ENCODE results near the gene MCF2L.
A peak's percentile ranks its signal among the peaks of the same experiment; 100 is the strongest.

The MCF2L gene

DNA sequence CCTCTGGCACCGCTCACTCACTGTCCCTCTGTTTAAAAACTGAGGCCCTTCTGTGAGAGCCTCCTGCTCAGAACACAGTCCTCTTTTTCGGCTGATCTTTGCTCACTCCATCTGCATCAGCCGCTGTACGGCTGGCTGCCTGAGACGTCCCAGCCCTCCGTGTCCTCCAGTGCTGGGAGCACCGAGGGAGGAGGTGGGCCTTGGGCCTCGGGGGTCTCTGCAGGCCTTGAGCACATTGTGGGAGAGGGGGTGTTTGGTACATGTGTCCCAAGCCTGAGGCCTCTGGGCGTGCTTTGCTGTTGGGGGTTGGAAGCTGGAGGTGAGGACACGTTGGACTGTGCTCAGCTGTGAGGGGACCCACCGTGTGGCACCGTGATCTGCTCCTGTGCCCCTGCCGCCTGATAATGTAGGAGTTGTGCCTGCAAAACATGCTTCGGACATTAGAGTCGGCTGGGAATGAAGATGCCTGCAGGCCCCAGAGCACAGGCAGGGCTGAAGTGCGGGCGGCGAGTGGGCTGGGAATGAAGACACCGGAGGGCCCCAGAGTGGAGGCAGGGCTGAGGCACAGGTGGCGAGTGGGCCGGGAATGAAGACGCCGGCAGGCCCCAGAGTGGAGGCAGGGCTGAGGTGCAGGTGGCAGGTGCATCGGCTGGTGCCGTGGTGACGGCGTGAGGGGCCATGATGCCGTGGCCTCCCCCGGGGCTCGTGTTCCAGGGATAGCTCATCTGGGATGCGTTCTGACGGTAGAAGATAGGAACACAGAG is 30.6 kb downstream of the MCF2L start:
- DNase-seq: no peak

DNA sequence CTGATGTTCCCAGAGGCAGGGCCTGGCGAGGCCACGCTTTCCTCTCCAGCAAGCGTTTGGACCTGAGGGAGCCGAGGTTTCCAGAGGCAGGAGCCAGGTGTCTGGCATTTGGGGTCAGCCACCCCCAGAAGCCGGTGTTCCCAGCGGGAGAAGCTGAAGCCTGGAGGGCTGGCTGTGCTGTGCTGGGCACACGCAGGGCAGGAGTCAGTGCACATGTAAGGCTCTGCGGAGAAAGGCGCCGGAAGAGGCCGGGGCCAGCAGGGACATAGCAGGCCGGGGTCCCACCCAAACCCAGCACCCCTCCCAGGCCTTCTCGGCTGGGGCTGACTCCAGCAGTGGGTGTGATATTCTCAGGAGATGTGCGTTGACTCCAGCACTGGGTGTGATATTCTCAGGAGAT is 31.6 kb downstream of the MCF2L start:
- DNase-seq: no peak

DNA sequence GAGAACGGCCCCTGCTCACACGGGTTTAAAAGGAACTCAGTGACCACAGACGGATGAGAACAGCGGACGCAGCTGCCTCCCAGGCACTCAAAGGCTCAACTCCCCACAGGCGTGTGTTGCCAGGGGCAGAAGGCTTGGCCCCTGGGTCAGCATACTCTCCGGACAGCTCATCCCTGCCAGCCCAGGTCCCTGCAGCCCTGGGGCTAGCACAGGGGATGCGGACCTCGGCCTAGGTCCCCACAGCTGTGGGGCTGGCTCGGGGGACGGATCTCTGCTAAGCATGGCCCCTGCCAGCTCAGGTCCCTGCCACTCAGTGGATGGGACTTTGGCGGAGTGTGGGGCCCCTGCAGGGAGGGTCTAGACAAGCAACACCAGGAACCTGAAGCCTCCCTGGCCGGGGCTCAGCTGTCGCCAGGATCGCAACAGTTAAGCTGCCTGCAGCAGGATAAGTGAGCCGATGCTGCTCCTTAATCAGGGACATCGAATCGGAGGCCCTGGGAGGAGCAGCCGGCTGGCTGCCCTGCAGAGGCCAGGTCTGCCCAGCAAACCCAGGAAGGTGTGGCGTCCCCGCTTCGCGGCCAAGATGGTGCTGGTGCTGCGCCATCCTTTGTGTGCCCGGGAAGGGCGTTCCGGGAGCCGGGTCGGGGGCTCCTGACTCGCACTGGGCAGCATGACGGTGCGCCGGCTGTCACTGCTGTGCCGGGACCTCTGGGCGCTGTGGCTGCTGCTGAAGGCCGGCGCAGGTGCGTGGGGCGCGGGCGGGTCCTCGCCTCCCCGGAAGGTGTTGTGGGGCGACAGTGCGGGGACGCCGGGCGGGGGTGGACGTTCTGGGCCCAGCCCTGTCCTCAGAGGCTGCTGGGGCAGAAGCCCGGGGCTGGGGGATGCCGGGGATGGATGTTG is 32.5 kb downstream of the MCF2L start:
- DNase-seq: peak; percentile 58

DNA sequence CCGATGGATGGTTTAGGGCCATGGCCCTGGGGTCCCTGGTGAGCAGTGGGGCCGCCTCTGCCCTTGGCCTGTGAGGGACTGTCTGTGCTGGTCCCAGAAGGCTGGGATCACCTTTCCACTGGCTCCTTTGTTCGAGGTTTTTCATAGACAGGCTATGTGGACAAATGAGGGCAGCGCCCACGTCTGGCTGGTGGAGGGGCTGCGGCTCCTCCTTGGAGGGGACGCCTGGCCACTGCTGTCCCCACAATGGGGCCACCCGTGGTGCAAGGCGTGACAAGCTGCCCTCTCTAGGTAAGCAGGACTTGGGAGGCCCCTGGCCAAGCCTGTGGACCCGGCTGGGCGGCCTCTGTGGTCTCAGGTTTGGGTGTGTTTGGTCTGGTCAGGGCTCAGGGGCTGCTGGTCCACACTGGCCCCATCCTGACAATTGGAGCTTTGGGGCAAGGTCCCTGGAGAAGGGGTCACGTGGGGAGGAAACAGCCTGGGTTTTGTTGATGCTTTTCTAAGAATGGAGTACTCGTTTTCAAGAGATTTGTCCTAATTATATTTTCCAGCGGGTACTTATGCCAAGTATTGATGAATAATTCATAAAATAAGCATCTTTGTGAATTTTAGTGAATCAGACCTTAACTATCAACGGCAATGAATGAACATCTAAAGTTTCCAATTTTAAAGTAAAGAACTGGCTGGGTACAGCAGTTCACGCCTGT is 33.3 kb downstream of the MCF2L start:
- peak; percentile 50 for DNase-seq

DNA sequence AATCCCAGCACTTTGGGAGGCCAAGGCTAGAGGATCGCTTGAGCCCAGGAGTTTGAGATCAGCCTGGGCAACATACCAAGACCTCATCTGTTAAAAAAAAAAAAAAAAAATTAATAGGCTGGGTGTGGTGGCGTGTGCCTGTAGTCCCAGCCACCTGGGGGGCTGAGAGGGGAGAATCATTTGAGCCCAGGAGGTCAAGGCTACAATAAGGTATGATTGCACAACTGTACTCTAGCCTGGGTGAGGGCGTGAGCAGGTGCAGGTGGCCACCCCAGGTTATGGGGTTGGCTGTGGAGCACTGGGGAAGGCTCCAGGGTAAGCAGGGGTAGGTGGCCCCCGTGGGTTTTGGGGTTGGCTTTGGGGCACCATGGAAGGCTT is 33.9 kb downstream of the MCF2L start:
- no peak for DNase-seq

DNA sequence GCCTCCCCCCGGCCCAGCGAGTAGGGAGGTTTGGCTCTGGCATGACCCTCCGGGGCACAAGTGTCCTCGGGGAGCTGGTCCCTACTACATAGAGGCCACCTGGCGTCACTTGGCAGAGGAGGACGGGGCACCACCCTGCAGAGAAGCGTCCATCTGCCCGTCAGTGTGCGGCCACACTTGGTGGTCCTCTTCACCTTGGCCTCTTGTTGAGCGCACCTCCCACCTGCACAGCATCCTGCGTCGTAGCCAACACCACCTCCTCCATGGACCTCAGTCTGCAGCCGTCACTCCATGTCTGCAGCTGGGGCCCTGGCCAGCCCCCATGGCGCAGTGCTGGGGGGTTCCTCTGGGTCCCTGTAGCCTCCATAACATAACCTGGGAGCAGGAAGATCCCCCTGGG is 35.1 kb downstream of the MCF2L start:
- DNase-seq: no peak

DNA sequence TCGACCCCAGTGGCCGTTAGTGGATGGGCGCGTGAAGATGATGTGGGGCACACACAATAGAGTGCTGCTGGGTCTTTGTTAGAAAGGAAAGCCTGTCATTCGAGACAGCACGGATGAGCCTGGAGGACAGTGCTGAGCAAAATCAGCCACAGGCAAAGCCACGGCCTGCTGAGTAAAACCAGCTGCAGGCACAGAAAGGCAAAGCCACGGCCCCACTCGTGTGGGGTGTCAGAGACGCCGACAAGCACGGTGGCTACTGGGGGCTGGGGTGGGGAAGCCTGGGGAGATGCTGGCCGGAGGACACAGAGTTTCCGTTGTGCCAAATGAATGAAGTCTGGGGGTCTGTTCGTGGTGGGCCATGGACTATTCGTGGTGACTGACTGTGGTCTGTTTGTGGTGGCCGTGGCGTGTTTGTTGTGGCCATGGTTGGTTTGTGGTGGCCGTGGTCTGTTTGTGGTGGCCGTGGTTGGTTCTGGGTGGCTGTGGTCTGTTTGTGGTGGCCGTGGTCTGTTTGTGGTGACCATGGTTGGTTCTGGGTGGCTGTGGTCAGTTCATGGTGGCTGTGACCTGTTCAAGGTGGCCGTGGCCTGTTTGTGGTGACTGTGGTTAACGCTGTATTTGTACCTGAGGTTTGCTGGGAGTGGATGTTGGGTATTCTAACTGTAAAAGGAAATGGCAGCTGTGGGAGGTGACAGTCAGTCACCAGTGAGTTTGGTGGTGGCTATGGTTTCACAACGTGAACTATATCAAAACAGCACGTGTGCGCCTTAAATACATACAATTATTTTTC is 36.3 kb downstream of the MCF2L start:
- DNase-seq: no peak

DNA sequence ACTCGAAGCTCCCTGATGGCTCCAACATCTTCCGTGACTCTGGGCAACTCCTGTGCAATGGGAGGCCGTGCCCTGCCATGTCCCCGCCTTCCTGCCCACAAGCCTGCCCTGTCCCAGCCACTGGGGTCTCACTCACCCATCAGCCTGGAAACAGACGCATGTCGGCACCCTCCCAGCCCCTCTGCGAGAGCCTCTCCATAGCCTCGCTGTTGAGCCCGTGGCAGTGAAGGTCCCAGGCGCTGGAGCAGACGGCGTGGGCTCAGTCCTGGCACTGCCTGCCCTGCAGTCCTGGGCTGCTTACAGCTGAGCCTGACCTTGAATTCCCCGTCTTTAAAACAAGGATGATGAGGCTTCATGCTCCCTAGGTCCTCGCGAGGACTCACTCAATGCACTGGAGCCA is 37.0 kb downstream of the MCF2L start:
- DNase-seq: no peak

DNA sequence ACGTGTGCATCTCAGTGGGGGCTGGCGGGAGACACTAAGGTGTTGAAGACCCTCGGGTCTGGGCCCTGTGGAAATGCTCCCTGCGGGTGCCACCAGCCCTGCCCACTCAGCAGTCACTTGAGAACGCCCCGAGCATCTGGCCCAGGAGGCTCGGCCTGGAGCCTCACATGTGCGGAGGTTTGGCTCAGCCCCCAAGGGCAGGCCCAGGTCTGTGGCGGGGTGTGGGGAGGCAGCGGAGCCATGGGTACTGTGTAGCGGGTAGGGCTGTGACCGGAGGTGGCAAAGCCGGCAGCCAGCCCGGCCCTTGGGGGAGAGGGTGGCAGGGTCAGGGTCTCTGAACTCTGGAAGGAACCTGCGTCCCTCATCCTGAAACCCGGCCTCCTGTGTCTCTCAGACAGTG is 37.6 kb downstream of the MCF2L start:
- no peak for DNase-seq

DNA sequence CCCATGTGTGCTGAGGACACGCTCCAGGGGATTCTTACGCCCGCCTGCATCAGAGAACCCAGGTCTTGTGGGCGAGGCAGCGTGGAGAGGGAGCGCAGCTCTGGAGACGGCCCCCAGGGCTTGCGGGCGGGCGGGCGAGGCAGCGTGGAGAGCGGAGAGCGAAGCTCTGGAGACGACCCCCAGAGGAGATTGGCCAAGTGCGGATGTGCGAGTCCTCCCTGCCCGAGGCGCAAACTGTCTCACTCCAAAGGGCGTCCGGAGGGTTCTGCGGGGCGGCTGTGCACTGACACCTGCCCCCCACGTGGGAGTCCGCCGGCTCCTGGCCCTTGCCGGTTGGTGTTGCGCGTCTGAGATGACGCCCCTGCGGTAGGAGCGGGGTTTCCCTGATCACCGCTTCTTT is 39.8 kb downstream of the MCF2L start:
- DNase-seq: no peak

DNA sequence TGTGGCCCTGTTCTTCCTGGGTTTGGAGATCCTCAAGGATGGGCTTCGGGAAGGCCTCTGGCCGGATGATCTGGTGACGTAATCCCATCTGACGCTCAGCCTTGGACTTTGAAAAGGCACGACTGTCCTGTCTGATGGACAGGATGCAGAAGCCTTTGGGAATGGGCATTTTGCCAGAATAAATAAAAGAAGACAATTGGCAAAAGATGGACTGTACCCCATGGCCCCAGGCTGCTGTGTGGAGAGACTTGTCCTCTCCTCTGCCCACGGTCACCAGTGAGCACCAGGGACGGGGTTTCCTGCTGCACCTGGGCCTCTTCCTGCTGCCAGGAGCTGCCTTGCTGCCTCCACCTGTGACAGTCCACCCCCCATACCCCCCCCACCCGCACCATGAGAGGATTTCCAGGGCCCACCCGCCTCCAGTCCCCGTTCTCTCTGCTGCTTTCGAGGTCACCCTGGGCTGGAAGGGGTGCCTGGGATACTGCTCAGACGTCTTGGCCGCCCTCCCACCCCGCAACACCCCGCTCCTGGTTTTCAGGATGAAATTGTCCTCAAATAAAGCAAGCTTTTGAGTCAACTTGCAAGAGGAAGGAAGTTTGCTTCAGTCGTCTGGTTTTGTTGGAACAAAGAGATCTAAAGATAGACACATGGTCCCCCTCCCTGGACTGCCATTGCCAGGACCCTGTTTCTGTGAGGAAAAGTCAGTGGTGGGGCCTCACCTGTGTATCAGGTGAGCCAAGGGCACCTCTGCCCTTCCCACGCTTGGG is 40.9 kb downstream of the MCF2L start:
- no peak for DNase-seq

DNA sequence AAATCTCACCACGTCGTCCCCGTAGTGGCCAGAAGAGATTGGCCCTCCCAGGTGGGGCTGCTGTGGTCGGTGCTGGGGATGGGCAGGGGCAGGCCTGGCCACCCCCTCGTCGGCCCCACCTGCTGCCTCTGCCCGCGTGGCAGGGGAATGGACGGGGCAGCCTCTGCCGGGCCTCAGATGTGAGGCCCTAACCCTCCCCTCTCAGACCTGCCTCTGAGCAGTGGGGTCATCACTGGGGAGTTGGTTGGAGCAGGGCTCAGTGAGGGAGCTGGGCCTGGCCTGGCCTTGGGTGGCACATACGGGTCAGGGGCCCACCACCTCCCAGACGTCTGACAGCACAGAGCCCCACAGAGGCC is 41.5 kb downstream of the MCF2L start:
- no peak for DNase-seq

DNA sequence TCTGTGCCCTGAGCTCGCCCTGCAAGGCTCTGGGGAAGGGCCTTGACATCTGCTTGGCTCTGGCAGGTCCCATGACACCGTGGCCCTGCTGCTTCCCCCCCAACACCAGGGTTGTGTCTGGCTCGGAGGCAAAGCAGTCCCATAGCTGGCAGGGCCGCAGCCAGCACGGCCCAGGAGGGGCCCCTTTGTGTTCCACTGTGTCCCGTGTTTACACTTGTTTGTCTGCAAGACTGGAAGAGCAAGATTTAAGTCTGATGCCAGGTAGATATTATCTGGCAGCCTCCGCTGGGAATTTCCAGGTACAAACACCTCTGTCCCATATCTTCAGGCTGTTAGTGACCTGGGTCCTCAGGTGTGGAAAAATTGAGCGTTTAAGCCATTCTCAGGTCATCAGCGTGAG is 44.3 kb downstream of the MCF2L start:
- no peak for DNase-seq

DNA sequence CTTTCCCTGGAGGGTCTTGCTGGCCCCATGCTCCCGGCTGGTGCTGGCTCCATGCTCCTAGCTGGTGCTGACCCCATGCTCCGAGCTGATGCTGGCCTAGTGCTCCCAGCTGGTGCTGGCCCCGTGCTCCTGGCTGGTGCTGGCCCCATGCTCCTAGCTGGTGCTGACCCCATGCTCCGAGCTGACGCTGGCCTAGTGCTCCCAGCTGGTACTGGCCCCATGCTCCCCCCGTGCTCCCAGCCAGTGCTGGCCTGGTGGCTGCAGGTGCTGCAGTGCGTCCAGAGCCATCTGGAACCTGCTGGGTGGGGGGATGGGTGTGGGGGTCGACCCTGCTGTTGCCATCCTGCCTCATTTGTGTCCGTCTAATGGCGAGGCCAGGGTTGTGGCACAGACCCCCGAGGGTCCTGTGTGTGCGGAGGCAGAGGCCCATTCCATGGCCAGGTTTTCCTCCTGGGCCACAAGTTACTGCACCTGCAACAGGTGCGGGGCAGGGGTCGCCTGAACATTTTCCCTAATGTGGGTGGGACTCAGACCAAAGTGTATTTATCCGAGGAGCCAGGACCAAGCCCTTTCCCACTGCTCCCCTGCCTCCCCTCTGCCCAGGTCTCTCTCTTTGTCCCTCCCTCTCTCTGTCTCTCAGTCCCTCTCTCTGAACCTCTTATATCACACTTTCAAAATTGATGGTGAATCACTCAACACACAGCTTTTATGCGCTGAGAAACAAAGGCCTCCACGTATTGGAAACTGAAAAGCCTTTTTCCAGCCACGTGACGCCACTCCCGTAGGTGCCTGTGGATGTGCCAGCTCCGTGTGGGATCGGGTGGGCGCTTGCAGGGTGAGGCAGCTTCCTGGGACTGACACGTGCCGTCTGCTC is 45.1 kb downstream of the MCF2L start:
- no peak for DNase-seq

DNA sequence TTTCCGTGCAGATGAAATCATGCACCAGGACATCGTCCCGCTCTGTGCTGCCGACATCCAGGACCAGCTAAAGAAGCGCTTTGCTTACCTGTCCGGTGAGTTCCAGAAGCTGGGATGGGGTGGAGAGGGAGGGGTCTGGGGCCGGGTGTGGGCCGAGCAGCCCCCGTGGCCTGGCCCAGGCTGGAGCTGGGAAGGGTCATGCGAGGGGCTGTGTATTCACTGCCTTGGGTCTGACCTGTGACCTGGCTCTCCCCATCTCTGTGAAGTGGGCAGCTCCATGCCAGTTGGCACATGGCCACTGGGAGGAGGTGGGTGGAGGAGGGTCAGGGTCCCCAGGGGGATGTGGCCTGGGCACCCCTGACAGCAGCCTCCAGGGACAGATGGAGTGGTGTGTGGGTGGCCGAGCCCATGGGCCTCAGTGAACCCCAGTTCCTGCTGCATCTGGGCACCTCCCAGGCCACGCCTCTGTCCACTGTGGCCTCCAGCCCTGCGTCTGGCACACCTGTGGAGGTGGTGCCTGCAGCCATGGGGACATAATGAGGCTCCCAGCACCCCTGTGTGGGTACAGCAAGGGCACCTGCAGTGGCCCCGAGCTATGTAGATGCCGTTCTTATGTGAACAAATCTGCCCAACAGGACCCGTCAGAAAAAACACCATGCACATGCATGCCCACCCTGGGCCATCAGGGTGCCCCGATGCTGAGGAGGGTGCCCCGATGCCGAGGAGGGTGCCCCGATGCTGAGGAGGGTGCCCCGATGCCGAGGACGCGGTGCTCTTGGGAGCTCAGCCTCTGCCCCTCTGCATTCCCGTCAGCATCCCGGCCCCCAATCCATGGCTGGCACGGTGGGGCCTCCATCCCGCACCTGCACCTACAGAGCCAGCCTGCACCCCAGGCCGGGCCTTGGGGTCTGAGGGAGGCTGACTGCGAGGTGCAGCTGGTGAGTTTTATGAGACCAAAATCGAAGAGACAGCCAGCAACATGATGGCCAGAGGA is 46.0 kb downstream of the MCF2L start:
- DNase-seq: no peak

DNA sequence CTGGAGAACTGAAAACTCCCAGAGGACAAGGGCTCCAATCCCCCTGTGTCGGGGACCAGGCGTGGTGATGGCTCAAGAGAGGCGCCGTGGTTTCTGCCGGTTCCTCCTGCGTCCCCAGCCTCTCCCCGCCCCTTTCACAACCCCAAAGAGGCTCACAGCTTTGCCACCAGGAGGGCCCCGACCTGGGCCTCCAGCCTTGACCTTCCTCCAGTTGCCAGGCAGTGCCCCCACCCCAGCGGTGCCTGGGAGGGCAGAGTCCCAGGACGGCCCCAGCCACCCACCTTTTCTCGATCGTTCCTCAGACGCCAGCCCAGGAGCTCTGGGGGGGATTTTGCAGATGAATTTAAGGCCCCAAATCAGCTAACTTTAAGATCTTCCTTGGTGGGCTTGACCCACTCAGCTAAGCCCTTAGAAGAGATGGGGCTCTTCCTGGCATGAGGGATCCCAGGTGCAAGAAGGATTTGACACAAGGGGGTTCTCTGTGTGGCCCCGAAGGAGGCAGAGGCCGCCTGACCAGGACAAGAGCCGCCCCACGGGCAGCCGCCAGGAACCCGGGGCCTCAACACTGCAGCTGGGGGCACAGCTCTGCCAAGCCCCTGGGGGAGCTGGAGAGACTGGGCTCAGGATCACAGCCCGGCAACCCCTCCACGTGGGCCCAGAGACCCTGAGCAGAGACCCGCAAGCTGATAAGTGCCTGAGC is 47.0 kb downstream of the MCF2L start:
- DNase-seq: no peak

DNA sequence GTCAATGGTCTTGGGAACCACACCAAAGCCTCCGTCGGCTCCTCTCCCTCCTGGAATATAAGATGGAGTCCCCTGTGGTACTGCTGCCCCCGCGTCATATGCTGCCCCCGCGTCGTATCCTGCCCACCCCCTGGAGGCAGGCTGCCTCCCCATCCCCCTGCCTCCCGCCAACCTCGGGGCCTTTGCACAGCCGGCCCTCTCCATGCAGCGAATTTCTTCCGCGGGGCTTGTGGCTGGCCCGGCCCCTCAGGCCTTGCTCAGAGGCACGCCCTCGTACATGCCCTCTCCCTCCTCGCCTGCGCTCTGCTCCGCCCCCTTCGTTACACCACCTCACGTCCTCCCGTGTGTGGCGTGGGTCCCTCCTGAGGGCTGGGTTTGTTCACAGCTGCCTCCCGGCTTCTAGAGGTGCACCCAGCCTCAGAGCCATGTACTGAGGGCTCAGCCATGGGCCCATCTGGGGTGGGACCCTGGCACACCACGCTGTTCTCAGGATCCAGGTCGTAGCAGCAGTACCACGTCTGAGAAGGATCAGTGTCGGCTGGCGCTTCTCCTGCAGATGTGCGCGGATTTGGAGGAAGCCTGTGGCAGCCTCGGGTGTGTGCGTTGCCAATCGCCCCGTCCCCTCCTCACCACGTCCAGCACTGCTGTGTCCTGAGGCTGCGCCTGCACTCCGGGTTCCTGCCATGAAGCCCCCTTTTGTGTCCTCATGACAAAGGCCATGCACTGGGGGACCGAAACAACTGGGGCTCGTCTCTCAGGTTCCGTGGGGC is 47.7 kb downstream of the MCF2L start:
- no peak for DNase-seq

DNA sequence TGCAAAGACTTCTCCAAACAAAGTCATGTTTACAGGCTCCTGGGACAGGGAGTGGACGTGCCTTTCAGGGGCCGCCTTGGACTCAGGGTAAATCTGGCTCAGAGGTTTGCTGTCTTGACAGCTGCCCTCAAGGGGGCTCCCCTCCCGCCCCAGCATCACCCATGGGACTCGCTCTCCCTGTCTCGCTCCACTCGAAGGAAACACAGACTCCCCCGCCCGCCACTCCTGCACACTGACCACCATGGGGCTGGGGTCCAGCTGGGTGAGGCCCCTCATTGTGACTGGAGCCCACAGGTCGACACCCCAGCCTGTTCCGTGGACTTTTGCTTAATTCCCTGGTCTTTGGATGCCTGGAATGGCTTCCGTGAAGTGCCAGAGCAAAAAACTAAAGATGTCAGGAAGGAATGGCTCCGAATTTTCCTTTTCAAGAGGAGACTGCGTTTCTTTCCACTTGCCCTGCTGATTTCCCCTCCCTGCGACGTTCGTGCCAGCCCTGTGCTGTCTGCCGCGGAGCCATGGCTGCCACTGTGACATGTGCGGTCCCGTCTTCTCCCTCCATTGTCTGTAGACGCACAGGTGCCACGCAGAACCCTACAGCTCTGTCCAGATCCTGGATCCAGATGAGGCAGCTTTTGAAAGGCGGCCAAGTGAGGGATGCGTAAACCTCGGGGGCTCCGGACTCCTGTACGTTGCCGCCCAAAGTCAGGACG is 48.6 kb downstream of the MCF2L start:
- DNase-seq: no peak

Measured in NCI-H1417 treated with DMSO at 0.1 percent for 48 hours (cell line).